ENCODE measurements around the gene NUP107.
"Not testable (repeated sequence)": the region's sequence is repeated elsewhere in the genome, so short reads cannot be mapped to it uniquely, and the experiment has no call there.

NUP107 gene

DNA sequence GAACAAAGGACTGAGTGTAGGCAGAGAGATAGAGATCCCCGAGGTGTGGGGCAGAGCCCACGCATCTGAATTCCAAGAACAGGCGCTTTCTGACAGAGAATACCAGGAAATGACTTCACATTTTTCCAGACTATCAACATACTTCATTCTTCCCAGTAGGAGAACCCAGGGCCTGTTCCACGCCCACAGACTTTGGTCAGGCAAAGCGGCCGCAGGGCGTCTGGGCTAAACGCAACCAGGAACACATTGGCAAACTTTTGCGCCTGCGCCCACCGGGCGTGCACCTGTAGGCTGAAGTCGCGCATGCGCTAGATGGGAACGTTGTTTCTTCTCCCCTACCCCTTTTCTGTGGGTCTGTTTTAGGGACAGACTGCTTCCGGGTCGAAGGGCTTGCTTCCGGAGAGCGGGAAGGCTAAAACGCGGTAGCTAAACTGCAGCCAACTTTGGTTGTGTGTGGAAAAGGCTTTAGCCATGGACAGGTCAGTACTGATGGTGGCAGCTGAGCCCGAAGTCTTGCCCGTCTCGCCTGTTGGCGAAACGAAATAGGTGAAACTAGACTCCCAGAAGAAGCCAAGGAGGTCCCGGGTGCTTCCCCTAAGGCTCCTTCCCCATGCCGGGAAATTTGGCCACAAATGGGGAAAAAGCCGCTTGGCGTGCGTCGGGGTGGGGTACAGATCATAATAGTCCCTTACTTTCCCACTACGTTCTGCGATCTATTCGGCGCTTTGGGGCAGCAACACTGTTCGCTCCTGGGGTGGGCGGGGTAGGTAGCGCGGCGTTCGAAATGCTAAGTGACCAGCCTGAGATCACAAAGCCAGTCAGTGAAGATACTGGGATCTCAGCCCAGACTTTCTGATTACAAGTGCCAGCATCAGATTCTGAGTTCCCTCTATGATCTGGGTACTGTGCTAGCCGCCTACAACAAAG, at the start of gene NUP107:
TSS of gene NUP107 (plus strand) at position 384 of the 927 bp plus-strand sequence. CDS start at position 472, 88 bp downstream.
- peak within 1 kb of the TSS; percentile 70 for H3K9ac ChIP-seq (ENCODE audit: low read depth, low read length)
- no peaks in the 10 kb centered on the region for H3K4me1 ChIP-seq (ENCODE audit: insufficient read depth, low read length)
- H3K9me3 ChIP-seq (ENCODE audit: control insufficient read depth, insufficient read depth, low read length), result no peaks in the 10 kb centered on the region
- H3K36me3 ChIP-seq (ENCODE audit: insufficient read depth, low read length), result peaks cover 4% of the 10 kb centered on the region

DNA sequence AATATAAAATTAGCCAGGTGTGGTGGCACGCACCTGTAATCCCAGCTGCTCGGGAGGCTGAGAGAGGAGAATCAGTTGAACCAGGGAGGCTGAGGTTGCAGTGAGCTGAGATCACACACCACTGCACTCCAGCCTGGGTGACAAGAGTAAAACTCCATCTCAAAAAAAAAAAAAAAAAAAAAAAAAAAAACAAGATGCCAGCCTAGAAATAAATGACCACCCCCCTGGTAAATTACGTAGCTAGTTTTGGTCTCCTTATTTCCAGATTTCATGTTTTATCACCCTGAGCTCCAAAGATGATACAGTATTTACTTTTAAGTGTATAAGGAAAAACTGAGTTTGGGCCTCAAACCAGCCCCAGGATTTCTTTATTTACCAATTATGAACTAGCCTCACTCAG, 49.3 kb upstream of the NUP107 start:
- not testable (repeated sequence) for H3K4me1 ChIP-seq (ENCODE audit: insufficient read depth, low read length); H3K9me3 ChIP-seq (ENCODE audit: control insufficient read depth, insufficient read depth, low read length); H3K36me3 ChIP-seq (ENCODE audit: insufficient read depth, low read length); H3K9ac ChIP-seq (ENCODE audit: low read depth, low read length)

DNA sequence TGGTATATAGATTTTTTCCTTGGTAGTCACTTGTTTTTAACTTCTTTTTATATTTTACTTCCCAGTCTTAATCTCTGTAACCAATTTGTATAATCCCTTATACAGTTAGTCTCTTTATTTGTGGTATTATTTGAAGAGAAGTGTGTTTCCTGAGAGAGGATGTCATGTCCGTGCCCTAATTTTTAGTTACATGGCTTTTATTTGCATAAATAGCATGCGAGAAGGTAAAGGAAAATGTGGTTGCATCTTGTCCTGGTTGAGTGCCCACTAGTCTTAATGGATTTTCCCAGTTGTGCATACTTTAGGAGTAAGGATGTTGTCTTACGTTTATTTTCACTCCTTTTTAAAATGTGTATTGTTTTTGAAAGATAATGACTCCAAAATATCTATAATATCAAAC, 48.6 kb upstream of the NUP107 start:
- no peak overlapping the region for H3K9ac ChIP-seq (ENCODE audit: low read depth, low read length)
- no peaks in the 10 kb centered on the region for H3K4me1 ChIP-seq (ENCODE audit: insufficient read depth, low read length)
- H3K9me3 ChIP-seq (ENCODE audit: control insufficient read depth, insufficient read depth, low read length), result no peaks in the 10 kb centered on the region
- no peaks in the 10 kb centered on the region for H3K36me3 ChIP-seq (ENCODE audit: insufficient read depth, low read length)

- Histone ChIP-seq H3K4me1 (ENCODE audit: insufficient read depth, low read length) (no peaks in the 10 kb centered on the region), H3K36me3 (ENCODE audit: insufficient read depth, low read length) (no peaks in the 10 kb centered on the region), H3K9ac (ENCODE audit: low read depth, low read length) (no peak overlapping the region), H3K9me3 (ENCODE audit: control insufficient read depth, insufficient read depth, low read length) (no peaks in the 10 kb centered on the region)
These were observed 47.9 kb upstream of the NUP107 start for GRCh38 chr12:68638721-68639395.

GRCh38 chr12:68639396-68639767, 47.4 kb upstream of the NUP107 start:
- Histone ChIP-seq H3K36me3 (ENCODE audit: insufficient read depth, low read length) (no peaks in the 10 kb centered on the region), H3K9me3 (ENCODE audit: control insufficient read depth, insufficient read depth, low read length) (no peaks in the 10 kb centered on the region), H3K4me1 (ENCODE audit: insufficient read depth, low read length) (no peaks in the 10 kb centered on the region), H3K9ac (ENCODE audit: low read depth, low read length) (no peak overlapping the region)

- Histone ChIP-seq H3K9ac (ENCODE audit: low read depth, low read length) (no peak overlapping the region), H3K36me3 (ENCODE audit: insufficient read depth, low read length) (no peaks in the 10 kb centered on the region), H3K9me3 (ENCODE audit: control insufficient read depth, insufficient read depth, low read length) (no peaks in the 10 kb centered on the region), H3K4me1 (ENCODE audit: insufficient read depth, low read length) (no peaks in the 10 kb centered on the region)
These were observed 45.6 kb upstream of the NUP107 start for GRCh38 chr12:68641138-68641537.

DNA sequence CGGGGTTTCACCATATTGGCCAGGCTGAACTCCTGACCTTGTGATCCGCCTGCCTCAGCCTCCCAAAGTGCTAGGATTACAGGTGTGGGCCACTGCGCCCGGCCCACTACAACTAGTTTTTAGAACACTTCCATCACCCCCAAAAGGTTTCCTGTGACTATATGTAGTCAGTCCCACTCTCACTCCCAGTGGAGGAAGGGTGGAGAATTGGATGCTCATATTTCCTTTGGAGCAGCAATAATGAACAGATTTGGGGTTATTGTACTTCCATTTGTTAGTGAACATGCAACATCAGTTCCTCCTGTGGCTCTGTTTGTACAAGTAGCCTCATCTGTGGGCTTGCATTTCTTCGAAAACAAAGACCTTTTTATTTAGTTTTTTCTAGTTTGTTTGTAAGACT, 40.3 kb upstream of the NUP107 start:
- no peaks in the 10 kb centered on the region for H3K36me3 ChIP-seq (ENCODE audit: insufficient read depth, low read length)
- H3K9me3 ChIP-seq (ENCODE audit: control insufficient read depth, insufficient read depth, low read length), result no peaks in the 10 kb centered on the region
- H3K9ac ChIP-seq (ENCODE audit: low read depth, low read length), result no peak overlapping the region
- no peaks in the 10 kb centered on the region for H3K4me1 ChIP-seq (ENCODE audit: insufficient read depth, low read length)

- Histone ChIP-seq H3K36me3 (ENCODE audit: insufficient read depth, low read length) (no peaks in the 10 kb centered on the region), H3K9ac (ENCODE audit: low read depth, low read length) (no peak overlapping the region), H3K4me1 (ENCODE audit: insufficient read depth, low read length) (no peaks in the 10 kb centered on the region), H3K9me3 (ENCODE audit: control insufficient read depth, insufficient read depth, low read length) (no peaks in the 10 kb centered on the region)
These were observed 39.3 kb upstream of the NUP107 start for GRCh38 chr12:68647507-68647906.

DNA sequence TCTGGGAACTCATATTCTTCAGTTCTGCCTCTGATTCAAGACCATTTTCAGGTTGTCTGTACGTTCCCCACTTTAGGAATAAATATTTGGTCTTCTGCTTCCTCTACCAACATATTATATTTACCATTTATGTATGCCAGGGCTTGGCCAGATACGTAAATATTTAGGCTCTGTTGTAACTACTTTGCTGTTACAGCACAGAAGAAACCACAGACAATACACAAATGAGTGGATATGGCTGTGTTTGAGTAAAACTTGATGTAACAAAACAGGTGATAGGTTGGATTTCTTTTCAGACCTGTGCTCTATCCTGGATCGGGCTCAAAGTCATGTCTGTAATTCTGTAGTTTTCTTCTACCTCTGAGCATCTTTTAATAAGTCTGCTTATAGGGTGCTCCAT, 38.6 kb upstream of the NUP107 start:
- Histone ChIP-seq H3K4me1 (ENCODE audit: insufficient read depth, low read length) (no peaks in the 10 kb centered on the region), H3K9me3 (ENCODE audit: control insufficient read depth, insufficient read depth, low read length) (no peaks in the 10 kb centered on the region), H3K36me3 (ENCODE audit: insufficient read depth, low read length) (no peaks in the 10 kb centered on the region; the same call in 1 of the 2 replicates), H3K9ac (ENCODE audit: low read depth, low read length) (no peak overlapping the region)

GRCh38 chr12:68665016-68665569, 21.7 kb upstream of the NUP107 start:
- Histone ChIP-seq H3K9me3 (ENCODE audit: control insufficient read depth, insufficient read depth, low read length) (no peaks in the 10 kb centered on the region), H3K4me1 (ENCODE audit: insufficient read depth, low read length) (peaks cover 5% of the 10 kb centered on the region; the same call in 1 of the 2 replicates), H3K9ac (ENCODE audit: low read depth, low read length) (no peak overlapping the region), H3K36me3 (ENCODE audit: insufficient read depth, low read length) (no peaks in the 10 kb centered on the region)

DNA sequence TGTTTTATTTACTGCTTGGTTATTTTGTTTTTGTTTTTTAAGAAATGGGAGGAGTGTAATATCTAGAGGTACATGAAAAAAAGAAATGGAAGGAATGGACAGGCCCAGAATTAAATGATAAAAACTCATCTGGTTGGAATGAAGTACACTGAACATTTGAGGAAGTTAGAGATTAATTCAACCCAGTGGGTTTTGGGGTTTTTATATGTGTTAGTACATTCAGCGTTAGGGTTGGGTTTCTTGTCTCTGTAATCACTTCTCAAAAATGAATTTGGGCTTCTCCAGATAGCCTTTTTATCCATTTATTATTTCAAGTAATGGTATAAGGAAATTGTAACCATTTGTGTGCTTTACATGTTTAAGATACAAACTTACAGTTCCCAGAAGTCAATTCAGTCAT, 19.5 kb upstream of the NUP107 start:
- H3K9ac ChIP-seq (ENCODE audit: low read depth, low read length), result no peak overlapping the region
- no peaks in the 10 kb centered on the region for H3K9me3 ChIP-seq (ENCODE audit: control insufficient read depth, insufficient read depth, low read length)
- H3K4me1 ChIP-seq (ENCODE audit: insufficient read depth, low read length), result peaks cover 5% of the 10 kb centered on the region; the same call in 1 of the 2 replicates
- H3K36me3 ChIP-seq (ENCODE audit: insufficient read depth, low read length), result no peaks in the 10 kb centered on the region

DNA sequence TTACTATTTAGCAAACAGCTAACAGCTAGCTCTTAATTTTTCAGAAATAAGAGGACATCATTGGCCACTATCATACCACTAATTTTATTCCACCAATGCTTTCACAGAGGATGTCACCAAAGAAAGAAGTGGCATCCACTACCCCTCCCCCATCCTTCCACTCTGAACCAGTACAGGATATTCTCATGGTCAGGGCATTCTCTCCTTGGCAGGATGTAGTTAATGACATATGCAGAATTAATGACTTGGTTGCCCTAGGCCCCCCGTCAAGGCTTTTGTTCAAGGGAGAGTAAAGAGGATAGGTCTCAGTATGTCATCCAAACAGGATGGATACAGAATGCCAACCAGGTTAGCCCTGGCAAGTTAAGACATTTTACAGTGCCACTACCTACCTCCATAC, 18.9 kb upstream of the NUP107 start:
- Histone ChIP-seq H3K9ac (ENCODE audit: low read depth, low read length) (no peak overlapping the region), H3K36me3 (ENCODE audit: insufficient read depth, low read length) (no peaks in the 10 kb centered on the region), H3K4me1 (ENCODE audit: insufficient read depth, low read length) (peaks cover 5% of the 10 kb centered on the region; the same call in 1 of the 2 replicates), H3K9me3 (ENCODE audit: control insufficient read depth, insufficient read depth, low read length) (no peaks in the 10 kb centered on the region)

DNA sequence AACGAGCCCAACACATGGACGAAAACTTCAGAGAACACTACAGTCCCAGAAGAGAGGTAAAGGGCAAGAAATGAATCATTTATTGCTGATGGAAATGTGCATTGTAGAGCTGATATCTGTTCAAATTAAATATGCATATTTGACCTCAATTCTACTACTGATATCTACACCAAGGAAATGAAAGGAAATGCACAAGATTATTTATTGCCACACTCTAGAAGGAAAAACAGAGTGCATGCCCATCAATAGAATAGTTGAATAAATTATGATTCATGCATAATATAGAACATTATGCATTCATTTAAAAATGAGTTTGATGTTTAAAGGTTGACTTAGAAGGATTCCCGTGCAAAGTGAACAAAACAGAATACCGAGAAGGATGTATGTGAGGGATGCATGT, 15.6 kb upstream of the NUP107 start:
- Histone ChIP-seq H3K4me1 (ENCODE audit: insufficient read depth, low read length) (peaks cover 5% of the 10 kb centered on the region; the same call in 1 of the 2 replicates), H3K9me3 (ENCODE audit: control insufficient read depth, insufficient read depth, low read length) (no peaks in the 10 kb centered on the region), H3K36me3 (ENCODE audit: insufficient read depth, low read length) (no peaks in the 10 kb centered on the region), H3K9ac (ENCODE audit: low read depth, low read length) (no peak overlapping the region)

- H3K9me3 ChIP-seq (ENCODE audit: control insufficient read depth, insufficient read depth, low read length), result no peaks in the 10 kb centered on the region
- no peaks in the 10 kb centered on the region for H3K4me1 ChIP-seq (ENCODE audit: insufficient read depth, low read length)
- no peaks in the 10 kb centered on the region for H3K36me3 ChIP-seq (ENCODE audit: insufficient read depth, low read length)
- no peak overlapping the region for H3K9ac ChIP-seq (ENCODE audit: low read depth, low read length)
These were observed 13.0 kb upstream of the NUP107 start for GRCh38 chr12:68673788-68674187.

DNA sequence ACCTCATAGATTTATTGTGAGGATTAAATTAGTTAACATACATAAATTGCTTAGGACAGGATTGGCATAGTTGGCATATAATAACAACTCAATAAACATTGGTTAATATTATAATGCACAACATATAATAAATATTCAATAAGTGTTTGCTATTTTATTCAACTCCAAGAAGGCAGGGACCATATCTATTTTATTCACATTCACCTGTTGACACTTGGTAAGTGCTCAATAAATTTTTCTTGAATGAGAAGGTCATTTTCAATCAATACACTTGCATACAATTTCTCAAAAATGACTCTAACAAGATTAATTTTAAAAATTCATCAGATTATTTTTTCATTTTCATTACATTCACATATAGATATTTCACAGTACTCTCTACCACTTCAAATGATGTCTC, 12.4 kb upstream of the NUP107 start:
- Histone ChIP-seq H3K9me3 (ENCODE audit: control insufficient read depth, insufficient read depth, low read length) (no peaks in the 10 kb centered on the region), H3K4me1 (ENCODE audit: insufficient read depth, low read length) (no peaks in the 10 kb centered on the region), H3K9ac (ENCODE audit: low read depth, low read length) (no peak overlapping the region)

More for the DNA sequence above, 12.4 kb upstream of the NUP107 start:
- no peaks in the 10 kb centered on the region for H3K36me3 ChIP-seq (ENCODE audit: insufficient read depth, low read length)
